Astrocyte (in vitro differentiated cells and primary cell): ENCODE measurements around the gene S100A16.

ENCODE experiments used
- EZH2 ChIP-seq: IDR thresholded peaks from 2 replicates; pipeline ENCODE4 v1.6.1; 2012; ENCODE audit warnings: mild to moderate bottlenecking, low read length, inconsistent platforms; ENCODE audit not compliant: insufficient read depth
- TF ChIP-seq, protein P1 (sequence below): IDR thresholded peaks from 2 replicates; pipeline ENCODE4 v1.5.1; 2011; ENCODE audit warnings: low read depth, mild to moderate bottlenecking, inconsistent platforms, low read length, moderate library complexity; ENCODE audit not compliant: insufficient read depth

DNA sequence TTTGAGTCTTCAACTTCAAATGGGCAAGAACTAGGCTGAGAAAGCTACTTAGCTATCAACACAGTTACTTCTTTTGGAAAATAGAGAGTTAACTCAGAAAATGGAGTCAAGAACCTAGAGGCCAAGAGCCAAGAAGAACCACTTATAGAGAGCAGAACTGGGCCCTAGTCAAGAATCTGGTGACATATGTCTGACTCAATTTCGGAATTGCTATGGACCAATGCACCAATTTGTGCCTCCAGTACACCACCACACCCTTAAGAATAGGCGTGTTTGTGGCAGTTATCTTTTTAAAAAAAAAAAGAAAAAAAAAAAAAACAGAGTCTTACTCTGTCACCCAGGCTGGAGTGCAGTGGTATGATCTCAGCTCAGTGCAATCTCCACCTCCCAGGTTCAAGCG lies 55.1 kb downstream of the S100A16 start:
- TF ChIP-seq, protein P1, sequence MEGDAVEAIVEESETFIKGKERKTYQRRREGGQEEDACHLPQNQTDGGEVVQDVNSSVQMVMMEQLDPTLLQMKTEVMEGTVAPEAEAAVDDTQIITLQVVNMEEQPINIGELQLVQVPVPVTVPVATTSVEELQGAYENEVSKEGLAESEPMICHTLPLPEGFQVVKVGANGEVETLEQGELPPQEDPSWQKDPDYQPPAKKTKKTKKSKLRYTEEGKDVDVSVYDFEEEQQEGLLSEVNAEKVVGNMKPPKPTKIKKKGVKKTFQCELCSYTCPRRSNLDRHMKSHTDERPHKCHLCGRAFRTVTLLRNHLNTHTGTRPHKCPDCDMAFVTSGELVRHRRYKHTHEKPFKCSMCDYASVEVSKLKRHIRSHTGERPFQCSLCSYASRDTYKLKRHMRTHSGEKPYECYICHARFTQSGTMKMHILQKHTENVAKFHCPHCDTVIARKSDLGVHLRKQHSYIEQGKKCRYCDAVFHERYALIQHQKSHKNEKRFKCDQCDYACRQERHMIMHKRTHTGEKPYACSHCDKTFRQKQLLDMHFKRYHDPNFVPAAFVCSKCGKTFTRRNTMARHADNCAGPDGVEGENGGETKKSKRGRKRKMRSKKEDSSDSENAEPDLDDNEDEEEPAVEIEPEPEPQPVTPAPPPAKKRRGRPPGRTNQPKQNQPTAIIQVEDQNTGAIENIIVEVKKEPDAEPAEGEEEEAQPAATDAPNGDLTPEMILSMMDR = no peak
- TF ChIP-seq EZH2 = no peak
